Activated CD4-positive, alpha-beta T cell treated with anti-CD3 and anti-CD28 coated beads for 24 hours (primary cell): ENCODE measurements around the gene CBFA2T3.
A peak's percentile ranks its signal among the peaks of the same experiment; 100 is the strongest.
"Not testable (repeated sequence)": the region's sequence is repeated elsewhere in the genome, so short reads cannot be mapped to it uniquely, and the experiment has no call there.

Experiments
- DNase-seq, 2 donors: peaks; one replicate each; pipeline ENCODE4 v3.0.0-alpha.2; 2020; ENCODE audit warnings: low read depth in 2 of 2

The CBFA2T3 gene

GRCh38 chr16:89012622-89012995 lies 35.6 kb upstream of the CBFA2T3 start:
- DNase-seq, result no peak

DNA sequence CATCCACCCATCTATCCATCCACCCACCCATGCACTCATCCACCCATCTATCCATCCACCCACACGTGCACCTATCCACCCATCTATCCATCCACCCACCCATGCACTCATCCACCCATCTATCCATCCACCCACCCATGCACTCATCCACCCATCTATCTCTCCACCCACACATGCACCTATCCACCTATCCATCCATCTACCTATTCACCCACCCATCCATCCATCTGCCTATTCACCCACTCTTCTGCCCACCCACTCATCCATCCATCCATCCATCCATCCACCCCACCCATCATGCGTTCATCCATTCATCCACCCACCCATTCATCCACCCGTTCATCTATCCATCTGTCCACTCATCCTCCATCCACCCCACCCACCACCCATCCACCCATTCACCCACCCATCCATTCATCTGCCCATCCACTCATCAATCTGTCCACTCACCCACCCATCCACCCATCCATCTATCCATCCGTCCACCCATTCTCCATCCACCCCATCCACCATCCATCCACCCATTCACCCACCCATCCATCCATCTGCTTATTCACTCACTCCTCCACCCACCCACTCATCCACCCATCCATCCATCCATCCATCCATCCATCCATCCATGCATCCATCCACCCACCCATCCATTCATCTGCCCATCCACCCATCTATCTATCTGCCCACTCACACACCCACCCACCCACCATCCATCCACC lies 35.1 kb upstream of the CBFA2T3 start:
- no peak for DNase-seq

DNA sequence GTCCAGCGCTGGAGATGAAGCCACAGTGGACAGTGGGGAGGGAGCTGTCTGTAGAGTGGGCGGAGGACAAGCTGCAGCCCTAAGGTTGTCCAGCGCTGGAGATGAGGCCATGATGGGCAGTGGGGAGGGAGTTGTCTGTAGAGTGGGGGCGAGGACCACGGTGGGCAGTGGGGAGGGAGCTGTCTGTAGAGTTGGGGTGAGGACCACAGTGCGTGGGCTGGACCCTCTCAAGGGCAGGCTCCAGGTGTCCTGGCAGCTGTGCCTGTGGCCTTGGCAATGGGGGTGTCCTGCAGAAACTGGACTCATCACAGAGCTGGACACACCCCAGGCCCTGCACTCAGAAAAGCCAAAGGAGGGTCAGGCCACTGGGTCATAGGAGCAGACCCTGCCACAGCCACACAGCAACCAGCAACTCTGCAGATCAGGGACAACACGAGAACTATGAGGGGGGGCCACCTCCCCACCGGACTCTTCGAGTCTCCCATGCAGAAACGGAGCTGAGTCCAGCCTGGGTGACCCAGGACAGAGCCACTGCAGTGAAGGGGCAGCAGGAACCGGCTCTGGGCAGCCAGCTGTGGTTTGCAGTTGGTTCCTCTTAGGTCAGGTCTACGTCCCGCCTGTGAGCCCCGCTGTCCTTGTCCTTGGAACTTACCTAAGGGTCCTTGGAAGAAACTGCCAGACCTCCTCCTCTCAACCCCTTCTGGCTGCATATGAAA lies 33.4 kb upstream of the CBFA2T3 start:
- no peak for DNase-seq

GRCh38 chr16:89009343-89010209 lies 32.6 kb upstream of the CBFA2T3 start:
- DNase-seq, result no peak

GRCh38 chr16:89008796-89009195 lies 31.8 kb upstream of the CBFA2T3 start:
- not testable (repeated sequence) for DNase-seq

- no peak for DNase-seq
Observed at GRCh38 chr16:89007371-89008249, 30.6 kb upstream of the CBFA2T3 start.

- DNase-seq, result no peak
Observed at GRCh38 chr16:89006036-89006752, 29.2 kb upstream of the CBFA2T3 start.

DNA sequence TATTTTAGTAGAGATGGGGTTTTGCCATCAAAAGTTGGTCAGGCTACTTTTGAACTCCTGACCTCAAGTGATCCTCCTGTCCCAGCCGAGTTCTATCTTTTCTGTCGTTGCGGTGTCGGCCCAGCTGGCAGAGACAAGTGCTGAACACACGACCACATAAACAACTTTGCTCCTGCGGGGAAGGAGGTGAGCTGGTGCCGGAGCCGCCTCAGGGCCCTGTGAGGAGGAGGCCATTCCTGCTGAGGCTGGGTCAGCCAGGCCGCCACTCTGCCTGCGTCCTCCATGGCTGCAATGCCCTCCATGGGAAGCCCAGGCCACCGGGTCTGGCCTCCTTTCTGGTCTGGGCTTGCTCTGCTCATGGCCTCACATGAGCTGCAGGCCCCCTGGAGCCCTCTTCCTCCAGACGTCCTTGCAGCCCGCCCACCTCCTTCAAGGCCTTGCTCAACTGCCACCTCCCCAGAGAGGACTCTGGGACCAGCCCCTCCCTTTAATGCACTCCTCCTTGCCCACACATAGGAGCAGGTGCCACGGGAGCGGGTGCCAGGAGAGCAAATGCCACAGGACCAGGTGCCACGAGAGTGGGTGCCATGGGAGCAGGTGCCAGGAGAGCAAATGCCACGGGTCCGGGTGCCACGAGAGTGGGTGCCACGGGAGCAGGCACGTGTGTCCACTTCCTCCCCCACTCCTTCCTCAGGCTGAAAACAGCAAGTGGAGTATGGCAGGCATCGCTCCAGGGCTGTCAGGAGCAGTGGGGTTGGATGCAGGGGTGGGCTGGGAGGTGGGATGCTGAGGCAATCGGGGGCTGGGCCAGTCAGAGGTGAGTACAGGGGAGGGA lies 28.4 kb upstream of the CBFA2T3 start:
- DNase-seq, result no peak

GRCh38 chr16:89004209-89004831 lies 27.3 kb upstream of the CBFA2T3 start:
- DNase-seq, result no peak

DNA sequence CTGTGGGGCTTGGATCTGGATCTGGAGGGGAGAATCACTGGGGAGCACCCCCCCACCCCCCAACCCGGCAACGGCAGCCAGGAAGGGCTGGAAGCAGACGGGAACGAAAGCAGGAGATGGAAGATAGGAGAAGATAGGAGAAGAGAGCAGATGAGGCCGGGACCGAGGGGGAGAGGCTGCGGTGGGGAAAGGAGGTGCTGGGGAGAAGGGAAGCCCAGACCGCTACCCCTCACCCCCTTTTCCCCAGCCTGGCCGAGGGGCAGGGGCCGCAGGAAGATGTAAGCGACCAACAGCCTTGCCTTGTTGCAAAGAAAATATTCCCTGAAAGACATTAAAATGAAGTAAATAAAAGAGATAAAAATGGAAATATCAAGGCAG lies 26.8 kb upstream of the CBFA2T3 start:
- no peak for DNase-seq

DNA sequence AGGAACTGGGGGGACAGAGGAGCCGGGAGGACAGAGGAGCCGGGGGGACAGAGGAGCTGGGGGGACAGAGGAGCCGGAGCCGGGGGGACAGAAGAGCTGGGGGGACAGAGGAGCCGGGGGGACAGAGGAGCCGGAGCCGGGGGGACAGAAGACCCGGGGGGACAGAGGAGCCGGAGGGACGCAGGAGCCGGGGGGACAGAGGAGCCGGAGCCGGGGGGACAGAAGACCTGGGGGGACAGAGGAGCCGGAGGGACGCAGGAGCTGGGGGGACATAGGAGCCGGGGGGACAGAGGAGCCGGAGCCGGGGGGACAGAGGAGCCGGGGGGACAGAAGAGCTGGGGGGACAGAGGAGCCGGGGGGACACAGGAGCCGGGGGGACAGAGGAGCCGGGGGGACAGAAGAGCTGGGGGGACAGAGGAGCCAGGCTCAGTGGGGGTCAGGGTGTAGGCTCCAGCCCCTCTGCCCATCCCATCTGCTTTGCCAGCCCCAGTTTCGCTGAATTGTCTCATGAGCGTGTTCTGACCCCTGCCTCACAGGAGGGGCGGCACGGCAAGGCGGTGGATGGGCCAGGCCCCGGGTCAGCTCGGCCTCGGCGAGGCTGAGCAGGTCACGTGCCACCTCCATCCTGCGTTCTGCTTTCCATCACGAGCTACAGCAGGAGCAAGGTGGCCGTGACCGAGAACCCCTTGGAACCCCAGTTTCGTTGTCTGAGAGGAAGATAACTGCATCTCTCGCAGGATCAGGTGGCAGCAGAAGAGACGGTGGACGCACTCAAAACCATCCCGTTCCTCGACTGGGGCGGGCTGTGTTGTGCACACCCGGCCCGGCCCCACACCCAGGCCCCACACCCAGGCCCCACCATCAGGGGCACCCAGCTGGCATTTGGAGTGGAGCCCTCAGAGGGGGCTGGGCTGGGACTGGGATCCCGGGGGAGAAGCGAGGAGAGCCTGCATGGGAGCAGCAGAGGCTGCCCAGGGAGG lies 26.1 kb upstream of the CBFA2T3 start:
- DNase-seq, result no peak

GRCh38 chr16:89002081-89002480 lies 25.1 kb upstream of the CBFA2T3 start:
- DNase-seq, result not testable (repeated sequence)

- no peak for DNase-seq
Observed at GRCh38 chr16:89001117-89002027, 24.4 kb upstream of the CBFA2T3 start.

- peak in 1 of 2 donors; percentile 16 for DNase-seq
Observed at GRCh38 chr16:89000207-89000959, 23.4 kb upstream of the CBFA2T3 start.

DNA sequence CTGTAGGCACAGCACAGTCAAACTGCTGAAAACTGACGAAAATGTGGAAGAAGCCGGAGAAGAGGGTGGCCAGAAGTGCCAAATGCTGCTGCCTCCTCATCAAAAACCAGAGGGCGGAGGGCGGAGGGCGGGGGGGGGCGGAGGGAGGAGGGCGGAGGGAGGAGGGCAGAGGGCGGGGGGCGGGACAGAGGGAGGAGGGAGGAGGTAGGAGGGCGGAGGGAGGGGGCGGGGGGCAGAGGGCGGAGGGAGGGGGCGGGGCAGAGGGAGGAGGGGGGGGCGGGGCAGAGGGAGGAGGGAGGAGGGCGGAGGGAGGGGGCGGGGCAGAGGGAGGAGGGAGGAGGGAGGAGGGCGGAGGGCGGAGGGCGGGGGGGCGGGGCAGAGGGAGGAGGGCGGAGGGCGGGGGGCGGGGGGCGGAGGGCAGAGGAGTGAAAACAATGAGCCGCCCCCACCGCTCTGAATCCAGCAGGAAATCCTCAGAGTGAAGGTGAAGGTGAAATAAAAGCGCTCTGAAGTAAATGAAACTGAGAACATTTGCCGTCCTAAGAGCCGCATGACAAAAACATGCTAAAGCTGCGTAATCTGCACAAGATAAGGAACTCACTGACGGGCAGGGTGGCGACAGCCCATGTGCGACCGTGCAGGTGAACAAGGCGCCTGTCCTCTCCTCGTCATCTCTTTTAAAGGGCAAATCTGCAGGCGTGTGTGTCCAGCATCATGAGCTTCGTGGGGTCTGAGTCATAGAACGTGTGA lies 22.6 kb upstream of the CBFA2T3 start:
- peak in 1 of 2 donors; percentile 17 for DNase-seq
